Measurements from ENCODE around the gene HECW1. TPM values are rescaled to one million over a fixed set of nuclear protein-coding genes. Genes with fewer than 3 reads are reported as not detected.

HECW1 gene
- total RNA-seq, 1 donor from 2014 or later, result not detected

- Mint-ChIP-seq H3K27me3 (ENCODE audit: low read depth) (peaks cover 20% of the 10 kb centered on the region), H3K4me1 (ENCODE audit: low read depth) (peaks cover 4% of the 10 kb centered on the region), H3K9me3 (no peaks in the 10 kb centered on the region), H3K4me3 (ENCODE audit: low read depth) (no peak overlapping the region), H3K27ac (no peak overlapping the region), H3K36me3 (ENCODE audit: low read depth) (no peaks in the 10 kb centered on the region)
- no peak for DNase-seq (ENCODE audit: low spot score)
- intact Hi-C loops (cut with micrococcal nuclease), result loop anchor here (10.0 kb wide), 1 partner anchor 266 kb away; the partner anchor contains the start of gene COA1
Observed at GRCh38 chr7:43459019-43459337, 346.5 kb downstream of the HECW1 start.

GRCh38 chr7:43460733-43461348, 348.4 kb downstream of the HECW1 start:
- intact Hi-C loops (cut with micrococcal nuclease), result no loop called here
- no peak overlapping the region for H3K4me3 Mint-ChIP-seq (ENCODE audit: low read depth)
- H3K4me1 Mint-ChIP-seq (ENCODE audit: low read depth), result peaks cover 1% of the 10 kb centered on the region
- H3K9me3 Mint-ChIP-seq, result no peaks in the 10 kb centered on the region
- no peak overlapping the region for H3K27ac Mint-ChIP-seq
- peaks cover 20% of the 10 kb centered on the region for H3K27me3 Mint-ChIP-seq (ENCODE audit: low read depth)
- no peaks in the 10 kb centered on the region for H3K36me3 Mint-ChIP-seq (ENCODE audit: low read depth)
- no peak for DNase-seq (ENCODE audit: low spot score)

- H3K27me3 Mint-ChIP-seq (ENCODE audit: low read depth), result peaks cover 23% of the 10 kb centered on the region
- no peaks in the 10 kb centered on the region for H3K36me3 Mint-ChIP-seq (ENCODE audit: low read depth)
- intact Hi-C loops (cut with micrococcal nuclease), result no loop called here
- H3K9me3 Mint-ChIP-seq, result no peaks in the 10 kb centered on the region
- no peak for DNase-seq (ENCODE audit: low spot score)
- no peak overlapping the region for H3K4me3 Mint-ChIP-seq (ENCODE audit: low read depth)
- H3K4me1 Mint-ChIP-seq (ENCODE audit: low read depth), result peaks cover 3% of the 10 kb centered on the region
- H3K27ac Mint-ChIP-seq, result no peak overlapping the region
Observed at GRCh38 chr7:43461349-43462024, 349.0 kb downstream of the HECW1 start.

GRCh38 chr7:43462836-43463235, 350.4 kb downstream of the HECW1 start:
- Mint-ChIP-seq H3K4me3 (ENCODE audit: low read depth) (no peak overlapping the region), H3K27me3 (ENCODE audit: low read depth) (peaks cover 24% of the 10 kb centered on the region)

GRCh38 chr7:43463401-43463980, 351.0 kb downstream of the HECW1 start:
- no peaks in the 10 kb centered on the region for H3K9me3 Mint-ChIP-seq
- H3K4me1 Mint-ChIP-seq (ENCODE audit: low read depth), result peaks cover 3% of the 10 kb centered on the region

More at GRCh38 chr7:43462836-43463235, 350.4 kb downstream of the HECW1 start:
- Mint-ChIP-seq H3K9me3 (no peaks in the 10 kb centered on the region), H3K36me3 (ENCODE audit: low read depth) (no peaks in the 10 kb centered on the region), H3K4me1 (ENCODE audit: low read depth) (peaks cover 3% of the 10 kb centered on the region), H3K27ac (no peak overlapping the region)
- intact Hi-C loops (cut with micrococcal nuclease), result no loop called here
- DNase-seq (ENCODE audit: low spot score), result no peak

GRCh38 chr7:43465581-43466554, 353.4 kb downstream of the HECW1 start:
- H3K36me3 Mint-ChIP-seq (ENCODE audit: low read depth), result no peaks in the 10 kb centered on the region
- intact Hi-C loops (cut with micrococcal nuclease), result no loop called here
- no peak overlapping the region for H3K4me3 Mint-ChIP-seq (ENCODE audit: low read depth)
- no peak for DNase-seq (ENCODE audit: low spot score)
- H3K27ac Mint-ChIP-seq, result no peak overlapping the region
- no peaks in the 10 kb centered on the region for H3K9me3 Mint-ChIP-seq
- peaks cover 3% of the 10 kb centered on the region for H3K4me1 Mint-ChIP-seq (ENCODE audit: low read depth)
- H3K27me3 Mint-ChIP-seq (ENCODE audit: low read depth), result peaks cover 21% of the 10 kb centered on the region

More at GRCh38 chr7:43463401-43463980, 351.0 kb downstream of the HECW1 start:
- H3K4me3 Mint-ChIP-seq (ENCODE audit: low read depth), result no peak overlapping the region
- peaks cover 22% of the 10 kb centered on the region for H3K27me3 Mint-ChIP-seq (ENCODE audit: low read depth)
- H3K27ac Mint-ChIP-seq, result no peak overlapping the region
- intact Hi-C loops (cut with micrococcal nuclease), result no loop called here
- H3K36me3 Mint-ChIP-seq (ENCODE audit: low read depth), result no peaks in the 10 kb centered on the region
- DNase-seq (ENCODE audit: low spot score), result no peak

- H3K27me3 Mint-ChIP-seq (ENCODE audit: low read depth), result peaks cover 28% of the 10 kb centered on the region
- no peak overlapping the region for H3K27ac Mint-ChIP-seq
Observed at GRCh38 chr7:43467406-43467805, 355.0 kb downstream of the HECW1 start.

GRCh38 chr7:43467846-43468245, 355.4 kb downstream of the HECW1 start:
- H3K4me1 Mint-ChIP-seq (ENCODE audit: low read depth), result peaks cover 3% of the 10 kb centered on the region
- no peaks in the 10 kb centered on the region for H3K36me3 Mint-ChIP-seq (ENCODE audit: low read depth)
- H3K4me3 Mint-ChIP-seq (ENCODE audit: low read depth), result no peak overlapping the region
- H3K9me3 Mint-ChIP-seq, result no peaks in the 10 kb centered on the region
- H3K27me3 Mint-ChIP-seq (ENCODE audit: low read depth), result peaks cover 28% of the 10 kb centered on the region
- H3K27ac Mint-ChIP-seq, result no peak overlapping the region
- no peak for DNase-seq (ENCODE audit: low spot score)
- intact Hi-C loops (cut with micrococcal nuclease), result no loop called here

More at GRCh38 chr7:43467406-43467805, 355.0 kb downstream of the HECW1 start:
- intact Hi-C loops (cut with micrococcal nuclease), result no loop called here
- Mint-ChIP-seq H3K9me3 (no peaks in the 10 kb centered on the region), H3K4me1 (ENCODE audit: low read depth) (peaks cover 3% of the 10 kb centered on the region), H3K36me3 (ENCODE audit: low read depth) (no peaks in the 10 kb centered on the region), H3K4me3 (ENCODE audit: low read depth) (no peak overlapping the region)
- DNase-seq (ENCODE audit: low spot score), result no peak

GRCh38 chr7:43469051-43469450, 356.6 kb downstream of the HECW1 start:
- Mint-ChIP-seq H3K36me3 (ENCODE audit: low read depth) (no peaks in the 10 kb centered on the region), H3K4me3 (ENCODE audit: low read depth) (no peak overlapping the region), H3K9me3 (no peaks in the 10 kb centered on the region), H3K27me3 (ENCODE audit: low read depth) (peaks cover 21% of the 10 kb centered on the region), H3K27ac (no peak overlapping the region), H3K4me1 (ENCODE audit: low read depth) (peaks cover 3% of the 10 kb centered on the region)
- intact Hi-C loops (cut with micrococcal nuclease), result no loop called here
- no peak for DNase-seq (ENCODE audit: low spot score)

GRCh38 chr7:43470110-43470509, 357.7 kb downstream of the HECW1 start:
- intact Hi-C loops (cut with micrococcal nuclease), result no loop called here
- peaks cover 23% of the 10 kb centered on the region for H3K27me3 Mint-ChIP-seq (ENCODE audit: low read depth)
- H3K9me3 Mint-ChIP-seq, result no peaks in the 10 kb centered on the region
- H3K4me3 Mint-ChIP-seq (ENCODE audit: low read depth), result no peak overlapping the region
- H3K27ac Mint-ChIP-seq, result no peak overlapping the region
- peaks cover 3% of the 10 kb centered on the region for H3K4me1 Mint-ChIP-seq (ENCODE audit: low read depth)
- DNase-seq (ENCODE audit: low spot score), result no peak
- no peaks in the 10 kb centered on the region for H3K36me3 Mint-ChIP-seq (ENCODE audit: low read depth)

- Mint-ChIP-seq H3K9me3 (no peaks in the 10 kb centered on the region), H3K27ac (no peak overlapping the region), H3K4me3 (ENCODE audit: low read depth) (no peak overlapping the region), H3K27me3 (ENCODE audit: low read depth) (peaks cover 24% of the 10 kb centered on the region), H3K4me1 (ENCODE audit: low read depth) (peaks cover 2% of the 10 kb centered on the region), H3K36me3 (ENCODE audit: low read depth) (no peaks in the 10 kb centered on the region)
- intact Hi-C loops (cut with micrococcal nuclease), result no loop called here
- DNase-seq (ENCODE audit: low spot score), result no peak
Observed at GRCh38 chr7:43475983-43476382, 363.5 kb downstream of the HECW1 start.

- H3K9me3 Mint-ChIP-seq, result no peaks in the 10 kb centered on the region
- no peak overlapping the region for H3K4me3 Mint-ChIP-seq (ENCODE audit: low read depth)
Observed at GRCh38 chr7:43476896-43477295, 364.4 kb downstream of the HECW1 start.

More at GRCh38 chr7:43476896-43477295, 364.4 kb downstream of the HECW1 start:
- Mint-ChIP-seq H3K27me3 (ENCODE audit: low read depth) (peaks cover 19% of the 10 kb centered on the region), H3K4me1 (ENCODE audit: low read depth) (peaks cover 2% of the 10 kb centered on the region), H3K36me3 (ENCODE audit: low read depth) (no peaks in the 10 kb centered on the region), H3K27ac (no peak overlapping the region)
- DNase-seq (ENCODE audit: low spot score), result no peak
- intact Hi-C loops (cut with micrococcal nuclease), result no loop called here

Measured in activated T-helper 2 cell treated with anti-CD3 and anti-CD28 coated beads, Interferon-gamma antibody, Interleukin-2, Interleukin-4, amounts not matched to agents 10 μg/mL and 5 μg/mL and 100 μg/mL, durations not matched to agents 14 hours and 24 hours and 36 hours (primary cell).